GM19468 (cell line): Measurements from ENCODE around the gene APMAP.
"Not testable (repeated sequence)": the region's sequence is repeated elsewhere in the genome, so short reads cannot be mapped to it uniquely, and the experiment has no call there.

Experiments
- ATAC-seq: cut with Tn5 transposase; IDR thresholded peaks from one replicate; pipeline ENCODE4 v1.9.1; 2021; ENCODE audit warnings: mild to moderate bottlenecking, moderate library complexity, moderate number of reproducible peaks; ENCODE audit not compliant: unreplicated experiment; ENCODE audit errors: extremely low read depth

Gene APMAP

GRCh38 chr20:24956001-24956841 lies 36.3 kb downstream of the APMAP start:
- no peak for ATAC-seq

DNA sequence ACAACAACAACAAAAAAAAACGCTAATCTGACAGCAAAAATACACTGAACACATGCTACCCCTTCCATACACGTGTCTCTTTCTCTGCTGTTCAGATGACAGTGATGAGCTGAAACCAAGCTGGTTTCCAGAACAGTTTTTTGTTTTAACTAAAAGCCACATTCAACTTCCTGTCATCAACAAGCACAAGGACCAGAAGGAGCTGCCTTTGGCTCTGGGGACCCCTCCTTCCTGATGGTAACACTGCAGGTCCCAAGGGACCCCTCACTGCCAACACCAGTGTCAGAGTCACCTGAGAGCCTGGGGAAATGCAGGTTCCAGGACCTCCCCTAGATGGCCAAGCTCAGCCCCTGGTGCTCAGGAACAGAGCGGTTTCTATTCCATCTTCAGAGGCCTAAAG lies 37.5 kb downstream of the APMAP start:
- ATAC-seq, result peak; percentile 66

DNA sequence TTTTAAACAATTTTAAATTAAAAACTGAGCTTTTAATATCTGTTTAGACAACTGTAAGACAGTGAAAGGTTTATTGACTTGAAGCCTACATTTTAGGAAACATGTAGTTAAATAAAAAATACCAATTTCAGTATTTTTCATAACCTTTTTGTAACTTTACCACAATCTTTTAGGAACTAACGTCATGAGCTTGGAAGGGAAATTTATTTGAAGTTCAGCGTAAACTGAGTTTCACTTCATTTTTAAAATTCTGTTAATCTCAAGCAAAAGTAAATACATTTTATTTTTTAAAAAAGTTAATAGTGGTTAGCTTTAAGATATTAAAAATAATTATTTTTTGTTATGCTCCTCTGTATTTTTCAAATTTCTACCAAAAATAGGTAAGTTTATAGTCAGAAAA lies 38.0 kb downstream of the APMAP start:
- no peak for ATAC-seq

DNA sequence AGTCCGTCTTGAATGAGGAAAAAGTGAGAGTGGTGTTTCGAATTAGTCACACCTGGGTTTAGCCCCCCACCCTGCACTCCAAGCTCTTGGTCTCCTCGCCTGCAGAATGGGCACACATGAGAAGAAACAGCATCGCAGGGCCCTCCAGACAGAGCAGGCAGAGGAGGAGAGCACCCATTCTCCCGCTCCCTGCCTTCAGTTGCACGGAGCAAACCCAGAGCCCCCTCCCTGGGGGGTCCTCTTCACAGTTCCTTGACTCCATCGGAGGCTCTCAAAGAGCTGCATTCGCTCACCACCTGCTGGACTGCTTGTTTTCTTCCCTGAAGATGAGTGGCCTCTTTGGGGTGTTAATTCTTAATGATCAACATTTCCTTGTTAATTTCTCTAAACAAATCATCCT lies 38.4 kb downstream of the APMAP start:
- ATAC-seq, result no peak

GRCh38 chr20:24953621-24954133 lies 38.9 kb downstream of the APMAP start:
- ATAC-seq, result no peak

GRCh38 chr20:24953209-24953575 lies 39.4 kb downstream of the APMAP start:
- ATAC-seq, result no peak

- ATAC-seq, result no peak
Measured at GRCh38 chr20:24952376-24953208, 40.0 kb downstream of the APMAP start.

DNA sequence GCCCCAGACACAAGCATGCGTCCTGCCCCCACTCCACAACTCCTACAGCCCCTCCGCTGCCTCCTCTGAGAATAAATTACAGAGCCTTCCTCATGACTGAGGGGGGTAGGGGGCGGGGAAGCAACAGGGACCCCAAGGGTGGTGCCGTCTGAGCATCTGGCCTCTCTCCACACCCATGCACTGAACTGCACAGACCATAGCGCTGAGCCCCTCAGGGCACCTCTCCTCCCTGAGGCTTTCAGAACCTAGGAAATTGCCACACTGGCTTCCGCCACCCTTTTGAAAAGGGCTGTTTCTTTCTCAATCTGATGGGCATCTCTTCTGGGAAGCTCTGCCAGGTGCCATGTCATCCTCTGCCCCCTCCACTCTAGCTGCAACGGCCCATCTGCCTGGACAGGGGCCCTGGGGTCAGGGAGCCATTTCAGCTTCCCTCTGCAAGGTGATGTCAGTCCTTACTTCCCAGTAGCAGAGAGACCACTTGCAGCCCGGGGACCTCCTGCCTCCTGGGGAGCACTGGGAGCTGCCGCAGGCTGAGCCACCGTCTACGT lies 40.9 kb downstream of the APMAP start:
- no peak for ATAC-seq

GRCh38 chr20:24950836-24951525 lies 41.6 kb downstream of the APMAP start:
- ATAC-seq, result no peak

GRCh38 chr20:24950128-24950835 lies 42.3 kb downstream of the APMAP start:
- ATAC-seq, result no peak

- ATAC-seq, result no peak
Measured at GRCh38 chr20:24949756-24950127, 42.8 kb downstream of the APMAP start.

GRCh38 chr20:24948939-24949679 lies 43.4 kb downstream of the APMAP start, which contains the start of gene CST7:
Gene CST7, plus strand, starts transcription at chr20:24949269. Its CDS starts 237 bp downstream, at chr20:24949506.
- ATAC-seq, result no peak

- ATAC-seq, result not testable (repeated sequence)
Measured at GRCh38 chr20:24948396-24948938, 44.1 kb downstream of the APMAP start.

- not testable (repeated sequence) for ATAC-seq
Measured at GRCh38 chr20:24946376-24946775, 46.2 kb downstream of the APMAP start.

DNA sequence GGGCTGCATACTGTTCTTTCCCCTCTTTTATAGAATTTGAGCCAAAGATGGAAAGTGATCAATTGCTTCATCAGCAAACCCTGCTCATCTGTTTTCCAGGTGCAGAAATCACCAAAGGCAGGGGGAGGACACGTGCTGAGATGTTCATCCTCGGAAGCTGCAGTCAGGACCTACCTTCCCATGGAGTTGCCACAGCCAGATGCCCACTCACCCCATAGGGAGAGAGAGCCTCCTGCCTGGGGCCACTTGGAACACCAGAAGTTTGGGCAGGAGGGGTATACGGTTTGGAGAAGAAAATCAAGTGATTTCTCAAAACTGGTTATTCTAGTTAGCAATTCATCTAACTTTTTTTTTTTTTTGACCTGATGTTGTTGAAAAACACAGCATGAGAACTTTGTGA lies 48.8 kb downstream of the APMAP start:
- ATAC-seq, result no peak

- no peak for ATAC-seq
Measured at GRCh38 chr20:24943196-24943595, 49.4 kb downstream of the APMAP start.

DNA sequence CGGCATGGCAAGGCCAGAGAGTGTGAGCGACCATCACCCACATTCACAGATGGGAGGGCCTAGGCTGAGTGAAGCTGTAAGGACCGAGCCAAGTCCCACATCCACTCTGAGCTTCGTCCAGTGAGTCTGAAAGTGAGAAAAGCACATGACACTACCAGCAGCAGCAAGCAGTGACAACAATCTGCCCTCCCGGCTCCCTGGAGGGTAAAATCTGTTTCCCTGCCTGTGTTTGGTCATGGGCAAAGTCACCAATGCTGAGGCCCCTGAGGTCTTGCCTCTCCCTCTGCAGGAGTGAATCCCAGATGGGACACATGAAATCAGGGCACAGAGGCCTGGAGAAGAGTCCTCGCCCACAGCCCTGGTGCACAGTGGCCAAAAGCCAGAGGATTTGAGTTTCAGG lies 49.9 kb downstream of the APMAP start:
- ATAC-seq, result no peak

GRCh38 chr20:24939036-24939435 lies 53.5 kb downstream of the APMAP start:
- no peak for ATAC-seq

DNA sequence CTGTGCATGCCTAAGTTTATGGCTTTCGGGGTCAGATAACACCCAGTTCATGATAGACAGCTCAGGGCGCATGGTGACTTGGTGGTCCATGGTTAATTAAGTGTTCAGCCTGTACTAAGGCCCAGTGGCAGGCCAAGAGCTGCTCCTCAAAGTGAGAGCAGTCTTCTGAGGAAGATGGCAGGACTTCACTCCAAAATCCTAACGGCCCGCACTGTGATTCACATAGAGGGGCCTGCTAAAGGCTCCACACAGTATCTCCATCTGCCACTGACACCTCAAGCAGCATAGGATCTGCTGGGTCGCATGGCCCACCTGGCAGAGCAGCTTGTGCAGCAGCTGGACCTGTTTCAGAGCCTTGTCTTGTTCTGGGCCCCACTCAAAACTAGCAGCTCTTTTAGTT lies 54.1 kb downstream of the APMAP start:
- no peak for ATAC-seq
